ENCODE measurements around the gene SCARB1. TPM values are rescaled to one million over a fixed set of nuclear protein-coding genes. Genes with fewer than 3 reads are reported as not detected.

Gene SCARB1
- total and polyA plus RNA-seq, 9 of the 15 experiments (the other 6 are each of a cell fraction or from before 2014, with no cell fraction given), result 0.56 to 157 (median 52.8) TPM

- TF ChIP-seq ZBTB49 (CRISPR knock-in tag; IDR thresholded peaks at IDR 0.05; ENCODE audit: borderline replicate concordance), result no peak
- no peak for TF ChIP-seq CCAR2 (IDR thresholded peaks at IDR 0.05; ENCODE audit: low read depth, low read length)
- no peak for TF ChIP-seq SMAD1 (IDR thresholded peaks at IDR 0.05; ENCODE audit: low read depth, low read length, partially characterized antibody)
- TF ChIP-seq ZNF740 (CRISPR knock-in tag; IDR thresholded peaks at IDR 0.05), result no peak
- 0 out of 4 replicates have a peak, but pooled peaks of 1 of the 2 experiments have one; percentile 24 for TF ChIP-seq ZNF740 (tag; IDR thresholded peaks at IDR 0.05)
- no peak for TF ChIP-seq ZNF324 (CRISPR knock-in tag; IDR thresholded peaks at IDR 0.05)
- TF ChIP-seq SRSF3 (IDR thresholded peaks at IDR 0.05; ENCODE audit: insufficient read depth, low read length), result no peak
- TF ChIP-seq, protein P1, sequence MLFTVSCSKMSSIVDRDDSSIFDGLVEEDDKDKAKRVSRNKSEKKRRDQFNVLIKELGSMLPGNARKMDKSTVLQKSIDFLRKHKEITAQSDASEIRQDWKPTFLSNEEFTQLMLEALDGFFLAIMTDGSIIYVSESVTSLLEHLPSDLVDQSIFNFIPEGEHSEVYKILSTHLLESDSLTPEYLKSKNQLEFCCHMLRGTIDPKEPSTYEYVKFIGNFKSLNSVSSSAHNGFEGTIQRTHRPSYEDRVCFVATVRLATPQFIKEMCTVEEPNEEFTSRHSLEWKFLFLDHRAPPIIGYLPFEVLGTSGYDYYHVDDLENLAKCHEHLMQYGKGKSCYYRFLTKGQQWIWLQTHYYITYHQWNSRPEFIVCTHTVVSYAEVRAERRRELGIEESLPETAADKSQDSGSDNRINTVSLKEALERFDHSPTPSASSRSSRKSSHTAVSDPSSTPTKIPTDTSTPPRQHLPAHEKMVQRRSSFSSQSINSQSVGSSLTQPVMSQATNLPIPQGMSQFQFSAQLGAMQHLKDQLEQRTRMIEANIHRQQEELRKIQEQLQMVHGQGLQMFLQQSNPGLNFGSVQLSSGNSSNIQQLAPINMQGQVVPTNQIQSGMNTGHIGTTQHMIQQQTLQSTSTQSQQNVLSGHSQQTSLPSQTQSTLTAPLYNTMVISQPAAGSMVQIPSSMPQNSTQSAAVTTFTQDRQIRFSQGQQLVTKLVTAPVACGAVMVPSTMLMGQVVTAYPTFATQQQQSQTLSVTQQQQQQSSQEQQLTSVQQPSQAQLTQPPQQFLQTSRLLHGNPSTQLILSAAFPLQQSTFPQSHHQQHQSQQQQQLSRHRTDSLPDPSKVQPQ (CRISPR knock-in tag; IDR thresholded peaks at IDR 0.05; ENCODE audit: borderline replicate concordance), result no peak
- TF ChIP-seq NR2C2 (CRISPR knock-in tag; IDR thresholded peaks at IDR 0.05), result no peak
- TF ChIP-seq NR2C2 (tag; IDR thresholded peaks at IDR 0.05), result no peak; the same call in 1 of the 2 replicates
- no peak for TF ChIP-seq ZNF785 (CRISPR knock-in tag; IDR thresholded peaks at IDR 0.05)
- no peak for TF ChIP-seq MXI1 (IDR thresholded peaks at IDR 0.05; ENCODE audit: low read depth, low read length)
- TF ChIP-seq ARHGAP35 (IDR thresholded peaks at IDR 0.05; ENCODE audit: partially characterized antibody), result no peak
- TF ChIP-seq, protein P2, sequence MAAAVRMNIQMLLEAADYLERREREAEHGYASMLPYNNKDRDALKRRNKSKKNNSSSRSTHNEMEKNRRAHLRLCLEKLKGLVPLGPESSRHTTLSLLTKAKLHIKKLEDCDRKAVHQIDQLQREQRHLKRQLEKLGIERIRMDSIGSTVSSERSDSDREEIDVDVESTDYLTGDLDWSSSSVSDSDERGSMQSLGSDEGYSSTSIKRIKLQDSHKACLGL (CRISPR knock-in tag; IDR thresholded peaks at IDR 0.05; ENCODE audit: borderline replicate concordance, poor library complexity, severe bottlenecking), result no peak
- TF ChIP-seq GTF2F1 (IDR thresholded peaks at IDR 0.05; ENCODE audit: low read depth, low read length), result no peak
- TF ChIP-seq, protein P3, sequence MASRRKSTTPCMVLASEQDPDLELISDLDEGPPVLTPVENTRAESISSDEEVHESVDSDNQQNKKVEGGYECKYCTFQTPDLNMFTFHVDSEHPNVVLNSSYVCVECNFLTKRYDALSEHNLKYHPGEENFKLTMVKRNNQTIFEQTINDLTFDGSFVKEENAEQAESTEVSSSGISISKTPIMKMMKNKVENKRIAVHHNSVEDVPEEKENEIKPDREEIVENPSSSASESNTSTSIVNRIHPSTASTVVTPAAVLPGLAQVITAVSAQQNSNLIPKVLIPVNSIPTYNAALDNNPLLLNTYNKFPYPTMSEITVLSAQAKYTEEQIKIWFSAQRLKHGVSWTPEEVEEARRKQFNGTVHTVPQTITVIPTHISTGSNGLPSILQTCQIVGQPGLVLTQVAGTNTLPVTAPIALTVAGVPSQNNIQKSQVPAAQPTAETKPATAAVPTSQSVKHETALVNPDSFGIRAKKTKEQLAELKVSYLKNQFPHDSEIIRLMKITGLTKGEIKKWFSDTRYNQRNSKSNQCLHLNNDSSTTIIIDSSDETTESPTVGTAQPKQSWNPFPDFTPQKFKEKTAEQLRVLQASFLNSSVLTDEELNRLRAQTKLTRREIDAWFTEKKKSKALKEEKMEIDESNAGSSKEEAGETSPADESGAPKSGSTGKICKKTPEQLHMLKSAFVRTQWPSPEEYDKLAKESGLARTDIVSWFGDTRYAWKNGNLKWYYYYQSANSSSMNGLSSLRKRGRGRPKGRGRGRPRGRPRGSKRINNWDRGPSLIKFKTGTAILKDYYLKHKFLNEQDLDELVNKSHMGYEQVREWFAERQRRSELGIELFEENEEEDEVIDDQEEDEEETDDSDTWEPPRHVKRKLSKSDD (conservative IDR thresholded peaks at IDR 0.05; ENCODE audit: low read length), result no peak
These were observed 3.8 kb upstream of the SCARB1 start (continued) for GRCh38 chr12:124867401-124867930.
